ENCODE measurements around the gene CAMK2A. TPM values are rescaled to one million over a fixed set of nuclear protein-coding genes. Genes with fewer than 3 reads are reported as not detected.
A peak's percentile ranks its signal among the peaks of the same experiment; 100 is the strongest.

The CAMK2A gene
- total RNA-seq, 2 experiments from 2014 or later = not detected

GRCh38 chr5:150224483-150225027, 65.0 kb downstream of the CAMK2A start:
- H3K9me3 Mint-ChIP-seq = no peaks in the 10 kb centered on the region
- H3K36me3 Mint-ChIP-seq = no peaks in the 10 kb centered on the region
- H3K4me1 Mint-ChIP-seq (ENCODE audit: low read depth) = no peaks in the 10 kb centered on the region
- H3K4me3 Mint-ChIP-seq = no peak overlapping the region
- POLR2A ChIA-PET = no interaction called here
- no peak for DNase-seq
- no peak overlapping the region for H3K27ac Mint-ChIP-seq
- CTCF ChIA-PET = interaction anchor here (0.7 to 1.3 kb wide), 2 partner anchors 10 to 557 kb away, joined by 3 read pairs; no protein-coding TSS in a partner anchor
- intact Hi-C loops (cut with micrococcal nuclease) = no loop called here
- peaks cover 3% of the 10 kb centered on the region for H3K27me3 Mint-ChIP-seq

GRCh38 chr5:150223474-150223873, 66.1 kb downstream of the CAMK2A start:
- no peaks in the 10 kb centered on the region for H3K36me3 Mint-ChIP-seq
- no peaks in the 10 kb centered on the region for H3K9me3 Mint-ChIP-seq
- POLR2A ChIA-PET = no interaction called here
- CTCF ChIA-PET = interaction anchor here (0.9 to 1.3 kb wide), 2 partner anchors 8 to 10 kb away, joined by 3 read pairs; no protein-coding TSS in a partner anchor
- DNase-seq = no peak
- H3K4me3 Mint-ChIP-seq = no peak overlapping the region
- intact Hi-C loops (cut with micrococcal nuclease) = no loop called here
- no peaks in the 10 kb centered on the region for H3K4me1 Mint-ChIP-seq (ENCODE audit: low read depth)
- peaks cover 3% of the 10 kb centered on the region for H3K27me3 Mint-ChIP-seq
- H3K27ac Mint-ChIP-seq = no peak overlapping the region

GRCh38 chr5:150222906-150223305, 66.7 kb downstream of the CAMK2A start:
- intact Hi-C loops (cut with micrococcal nuclease) = no loop called here
- Mint-ChIP-seq H3K9me3 (no peaks in the 10 kb centered on the region), H3K4me3 (no peak overlapping the region), H3K36me3 (no peaks in the 10 kb centered on the region), H3K27ac (no peak overlapping the region), H3K27me3 (peaks cover 3% of the 10 kb centered on the region), H3K4me1 (ENCODE audit: low read depth) (no peaks in the 10 kb centered on the region)
- POLR2A ChIA-PET = no interaction called here
- CTCF ChIA-PET = no interaction called here
- no peak for DNase-seq

- H3K4me1 Mint-ChIP-seq (ENCODE audit: low read depth) = no peaks in the 10 kb centered on the region
- no peaks in the 10 kb centered on the region for H3K36me3 Mint-ChIP-seq
- CTCF ChIA-PET = no interaction called here
- no peak overlapping the region for H3K4me3 Mint-ChIP-seq
- peaks cover 4% of the 10 kb centered on the region for H3K27me3 Mint-ChIP-seq
- no peak overlapping the region for H3K27ac Mint-ChIP-seq
- POLR2A ChIA-PET = no interaction called here
- no peaks in the 10 kb centered on the region for H3K9me3 Mint-ChIP-seq
- DNase-seq = no peak
- intact Hi-C loops (cut with micrococcal nuclease) = no loop called here
Measured at GRCh38 chr5:150221471-150221870, 68.1 kb downstream of the CAMK2A start.

- Mint-ChIP-seq H3K4me3 (no peak overlapping the region), H3K4me1 (ENCODE audit: low read depth) (no peaks in the 10 kb centered on the region), H3K9me3 (no peaks in the 10 kb centered on the region), H3K27ac (no peak overlapping the region), H3K36me3 (no peaks in the 10 kb centered on the region), H3K27me3 (peaks cover 4% of the 10 kb centered on the region)
- intact Hi-C loops (cut with micrococcal nuclease) = loop anchor here (2.0 to 5.0 kb wide), 2 partner anchors 217 to 383 kb away; no protein-coding TSS in a partner anchor
- ChIA-PET CTCF (interaction anchor here (1.1 to 3.6 kb wide), 6 partner anchors 8 to 132 kb away, joined by 3 to 18 read pairs (median 8); no protein-coding TSS in a partner anchor), POLR2A (no interaction called here)
- DNase-seq = no peak
Measured at GRCh38 chr5:150219861-150220260, 69.7 kb downstream of the CAMK2A start.

GRCh38 chr5:150219142-150219541, 70.4 kb downstream of the CAMK2A start:
- peaks cover 4% of the 10 kb centered on the region for H3K27me3 Mint-ChIP-seq
- no peaks in the 10 kb centered on the region for H3K4me1 Mint-ChIP-seq (ENCODE audit: low read depth)
- no peaks in the 10 kb centered on the region for H3K36me3 Mint-ChIP-seq

GRCh38 chr5:150218693-150219035, 70.9 kb downstream of the CAMK2A start:
- H3K4me1 Mint-ChIP-seq (ENCODE audit: low read depth) = no peaks in the 10 kb centered on the region
- H3K27me3 Mint-ChIP-seq = peaks cover 4% of the 10 kb centered on the region
- ChIA-PET POLR2A (no interaction called here), CTCF (interaction anchor here (0.6 to 3.6 kb wide), 19 partner anchors 10 to 384 kb away, joined by 3 to 18 read pairs (median 4); no protein-coding TSS in a partner anchor)
- H3K36me3 Mint-ChIP-seq = no peaks in the 10 kb centered on the region
- no peak for DNase-seq
- H3K9me3 Mint-ChIP-seq = no peaks in the 10 kb centered on the region
- intact Hi-C loops (cut with micrococcal nuclease) = loop anchor here (1.0 to 5.0 kb wide), 4 partner anchors 57 to 381 kb away; no protein-coding TSS in a partner anchor
- no peak overlapping the region for H3K27ac Mint-ChIP-seq
- H3K4me3 Mint-ChIP-seq = no peak overlapping the region

More at GRCh38 chr5:150219142-150219541, 70.4 kb downstream of the CAMK2A start:
- ChIA-PET POLR2A (no interaction called here), CTCF (interaction anchor here (1.1 to 3.6 kb wide), 10 partner anchors 9 to 385 kb away, joined by 3 to 18 read pairs (median 7); no protein-coding TSS in a partner anchor)
- intact Hi-C loops (cut with micrococcal nuclease) = loop anchor here (2.0 to 5.0 kb wide), 2 partner anchors 218 to 382 kb away; no protein-coding TSS in a partner anchor
- Mint-ChIP-seq H3K9me3 (no peaks in the 10 kb centered on the region), H3K27ac (no peak overlapping the region), H3K4me3 (no peak overlapping the region)
- no peak for DNase-seq

- Mint-ChIP-seq H3K4me1 (ENCODE audit: low read depth) (no peaks in the 10 kb centered on the region), H3K9me3 (no peaks in the 10 kb centered on the region), H3K27ac (no peak overlapping the region), H3K4me3 (no peak overlapping the region), H3K27me3 (peaks cover 4% of the 10 kb centered on the region), H3K36me3 (no peaks in the 10 kb centered on the region)
- DNase-seq = peak; percentile 87
- CTCF ChIA-PET = interaction anchor here (0.6 to 3.6 kb wide), 19 partner anchors 10 to 384 kb away, joined by 3 to 18 read pairs (median 4); no protein-coding TSS in a partner anchor
- intact Hi-C loops (cut with micrococcal nuclease) = loop anchor here (1.0 to 5.0 kb wide), 4 partner anchors 57 to 381 kb away; no protein-coding TSS in a partner anchor
- POLR2A ChIA-PET = no interaction called here
Measured at GRCh38 chr5:150217873-150218692, 71.5 kb downstream of the CAMK2A start.

- CTCF ChIA-PET = interaction anchor here (0.9 to 3.6 kb wide), 6 partner anchors 23 to 89 kb away, joined by 4 to 18 read pairs (median 8); no protein-coding TSS in a partner anchor
- DNase-seq = no peak
- Mint-ChIP-seq H3K4me3 (no peak overlapping the region), H3K4me1 (ENCODE audit: low read depth) (no peaks in the 10 kb centered on the region), H3K9me3 (no peaks in the 10 kb centered on the region), H3K27ac (no peak overlapping the region), H3K36me3 (no peaks in the 10 kb centered on the region), H3K27me3 (peaks cover 4% of the 10 kb centered on the region)
- POLR2A ChIA-PET = no interaction called here
- intact Hi-C loops (cut with micrococcal nuclease) = loop anchor here (5.0 kb wide), 1 partner anchor 380 kb away; no protein-coding TSS in a partner anchor
Measured at GRCh38 chr5:150217038-150217437, 72.5 kb downstream of the CAMK2A start.

GRCh38 chr5:150215979-150216944, 73.3 kb downstream of the CAMK2A start:
- Mint-ChIP-seq H3K4me1 (ENCODE audit: low read depth) (no peaks in the 10 kb centered on the region), H3K4me3 (no peak overlapping the region), H3K36me3 (no peaks in the 10 kb centered on the region), H3K27ac (no peak overlapping the region), H3K27me3 (peaks cover 4% of the 10 kb centered on the region), H3K9me3 (no peaks in the 10 kb centered on the region)
- DNase-seq = no peak
- POLR2A ChIA-PET = no interaction called here
- CTCF ChIA-PET = interaction anchor here (1.3 to 1.5 kb wide), 2 partner anchors 54 to 93 kb away, joined by 6 to 8 read pairs; no protein-coding TSS in a partner anchor
- intact Hi-C loops (cut with micrococcal nuclease) = loop anchor here (5.0 kb wide), 1 partner anchor 379 kb away; no protein-coding TSS in a partner anchor

- intact Hi-C loops (cut with micrococcal nuclease) = no loop called here
- H3K27ac Mint-ChIP-seq = no peak overlapping the region
- POLR2A ChIA-PET = no interaction called here
- CTCF ChIA-PET = interaction anchor here (1.3 to 1.4 kb wide), 2 partner anchors 52 to 55 kb away, joined by 3 to 5 read pairs; no protein-coding TSS in a partner anchor
- no peak for DNase-seq
- no peak overlapping the region for H3K4me3 Mint-ChIP-seq
- peaks cover 1% of the 10 kb centered on the region for H3K4me1 Mint-ChIP-seq (ENCODE audit: low read depth)
- H3K36me3 Mint-ChIP-seq = no peaks in the 10 kb centered on the region
- no peaks in the 10 kb centered on the region for H3K9me3 Mint-ChIP-seq
- H3K27me3 Mint-ChIP-seq = peaks cover 2% of the 10 kb centered on the region
Measured at GRCh38 chr5:150214289-150214688, 75.3 kb downstream of the CAMK2A start.

Data from activated CD4-positive, alpha-beta memory T cell treated with anti-CD3 and anti-CD28 coated beads for 36 hours (primary cell).